GM21526 (cell line): ENCODE data around the gene FCGR2B.
"Not testable (repeated sequence)": the region's sequence is repeated elsewhere in the genome, so short reads cannot be mapped to it uniquely, and the experiment has no call there.

ENCODE experiments used
- ATAC-seq: cut with Tn5 transposase; IDR thresholded peaks from one replicate; pipeline ENCODE4 v1.9.1; 2021; ENCODE audit warnings: moderate library complexity; ENCODE audit not compliant: unreplicated experiment, low FRiP score

Gene FCGR2B

GRCh38 chr1:161662684-161663339 is at the start of gene FCGR2B:
Gene FCGR2B (plus strand): TSS chr1:161663143. CDS start chr1:161663242, 99 bp downstream.
- ATAC-seq = peak; percentile 52

GRCh38 chr1:161616417-161616816 is 46.5 kb upstream of the FCGR2B start:
- not testable (repeated sequence) for ATAC-seq

- ATAC-seq = not testable (repeated sequence)
These were observed 44.4 kb upstream of the FCGR2B start for GRCh38 chr1:161618517-161618916.

- ATAC-seq = not testable (repeated sequence)
These were observed 42.5 kb upstream of the FCGR2B start for GRCh38 chr1:161620399-161620798.

GRCh38 chr1:161621181-161622000 is 41.6 kb upstream of the FCGR2B start:
- not testable (repeated sequence) for ATAC-seq

- not testable (repeated sequence) for ATAC-seq
These were observed 40.9 kb upstream of the FCGR2B start for GRCh38 chr1:161622054-161622453.

- not testable (repeated sequence) for ATAC-seq
These were observed 39.4 kb upstream of the FCGR2B start for GRCh38 chr1:161623401-161624051.

- ATAC-seq = not testable (repeated sequence)
These were observed 38.3 kb upstream of the FCGR2B start for GRCh38 chr1:161624605-161625004.

GRCh38 chr1:161626445-161627146 is 36.3 kb upstream of the FCGR2B start:
- ATAC-seq = not testable (repeated sequence)

GRCh38 chr1:161630128-161630742 is 32.7 kb upstream of the FCGR2B start:
- ATAC-seq = not testable (repeated sequence)

- ATAC-seq = no peak
These were observed 31.9 kb upstream of the FCGR2B start, which contains the start of gene FCGR3B for GRCh38 chr1:161631076-161631475. Gene FCGR3B (minus strand): TSS chr1:161631176. CDS start chr1:161631094, 82 bp downstream.

- not testable (repeated sequence) for ATAC-seq
These were observed 27.9 kb upstream of the FCGR2B start for GRCh38 chr1:161634993-161635392.

GRCh38 chr1:161636189-161636782 is 26.7 kb upstream of the FCGR2B start:
- not testable (repeated sequence) for ATAC-seq

- ATAC-seq = not testable (repeated sequence)
These were observed 26.0 kb upstream of the FCGR2B start for GRCh38 chr1:161636976-161637375.

- not testable (repeated sequence) for ATAC-seq
These were observed 24.5 kb upstream of the FCGR2B start for GRCh38 chr1:161638251-161638993.

- not testable (repeated sequence) for ATAC-seq
These were observed 23.7 kb upstream of the FCGR2B start for GRCh38 chr1:161639203-161639602.

GRCh38 chr1:161642697-161643096 is 20.2 kb upstream of the FCGR2B start:
- not testable (repeated sequence) for ATAC-seq

- ATAC-seq = not testable (repeated sequence)
These were observed 19.3 kb upstream of the FCGR2B start for GRCh38 chr1:161643481-161644208.
